Omental fat pad (tissue), 4 donors: ENCODE data around the gene CIITA. TPM values are rescaled to one million over a fixed set of nuclear protein-coding genes. Genes with fewer than 3 reads are reported as not detected.

Experiments
- ATAC-seq: fragments of 150-250 bp; one replicate; pipeline ENCODE4 v1.9.1; 2016; ENCODE audit warnings: mild to moderate bottlenecking, moderate library complexity; ENCODE audit not compliant: low FRiP score
- DNase-seq: peaks from one replicate; pipeline ENCODE4 v3.0.0-alpha.2; 2019; ENCODE audit warnings: low spot score
- total RNA-seq, 4 donors: library from RNA; depleted of rRNA; stranded (reverse); fragments of >200 nt; gene quantifications; one replicate each; pipeline ENCODE4 v1.1.0, GENCODE V29; 2016
- TF ChIP-seq, protein P1 (sequence below), 3 donors: fragments of 450-650 bp; IDR thresholded peaks; one replicate each; pipeline ENCODE4 v1.5.1; 2016 to 2017; ENCODE audit warnings: antibody characterized with exemption in 3 of 3, mild to moderate bottlenecking in 3 of 3, moderate library complexity in 2 of 3

The CIITA gene
- total RNA-seq, 4 donors from 2014 or later: 3.2 to 101 (median 11.2) TPM

GRCh38 chr16:10984509-10984908, 107.5 kb downstream of the CIITA start:
- DNase-seq: no peak
- ATAC-seq: no peak
- TF ChIP-seq, protein P1, sequence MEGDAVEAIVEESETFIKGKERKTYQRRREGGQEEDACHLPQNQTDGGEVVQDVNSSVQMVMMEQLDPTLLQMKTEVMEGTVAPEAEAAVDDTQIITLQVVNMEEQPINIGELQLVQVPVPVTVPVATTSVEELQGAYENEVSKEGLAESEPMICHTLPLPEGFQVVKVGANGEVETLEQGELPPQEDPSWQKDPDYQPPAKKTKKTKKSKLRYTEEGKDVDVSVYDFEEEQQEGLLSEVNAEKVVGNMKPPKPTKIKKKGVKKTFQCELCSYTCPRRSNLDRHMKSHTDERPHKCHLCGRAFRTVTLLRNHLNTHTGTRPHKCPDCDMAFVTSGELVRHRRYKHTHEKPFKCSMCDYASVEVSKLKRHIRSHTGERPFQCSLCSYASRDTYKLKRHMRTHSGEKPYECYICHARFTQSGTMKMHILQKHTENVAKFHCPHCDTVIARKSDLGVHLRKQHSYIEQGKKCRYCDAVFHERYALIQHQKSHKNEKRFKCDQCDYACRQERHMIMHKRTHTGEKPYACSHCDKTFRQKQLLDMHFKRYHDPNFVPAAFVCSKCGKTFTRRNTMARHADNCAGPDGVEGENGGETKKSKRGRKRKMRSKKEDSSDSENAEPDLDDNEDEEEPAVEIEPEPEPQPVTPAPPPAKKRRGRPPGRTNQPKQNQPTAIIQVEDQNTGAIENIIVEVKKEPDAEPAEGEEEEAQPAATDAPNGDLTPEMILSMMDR (IDR thresholded peaks at IDR 0.05): no peak

Other genes with a start within 250 kb of the CIITA start
- gene TEKT5, start 182.3 kb upstream of the CIITA start, total RNA-seq: not detected
- 10 to 100 TPM; 22.0 to 31.7 (median 22.4) TPM for gene NUBP1, start 133.4 kb upstream of the CIITA start, total RNA-seq
- gene TVP23A, start 58.4 kb upstream of the CIITA start, total RNA-seq: 1 to 10 TPM in 2 of 4 donors, under 1 TPM in 2; 0.25 to 1.5 (median 0.84) TPM
- 10 to 100 TPM; 56.8 to 71.5 (median 64.5) TPM for gene DEXI, start 65.3 kb downstream of the CIITA start, total RNA-seq
- gene CLEC16A, start 67.4 kb downstream of the CIITA start, total RNA-seq: 10 to 100 TPM; 24.0 to 36.9 (median 29.5) TPM